ENCODE measurements around the gene PITHD1.
"Not testable (repeated sequence)": the region's sequence is repeated elsewhere in the genome, so short reads cannot be mapped to it uniquely, and the experiment has no call there.

The PITHD1 gene

DNA sequence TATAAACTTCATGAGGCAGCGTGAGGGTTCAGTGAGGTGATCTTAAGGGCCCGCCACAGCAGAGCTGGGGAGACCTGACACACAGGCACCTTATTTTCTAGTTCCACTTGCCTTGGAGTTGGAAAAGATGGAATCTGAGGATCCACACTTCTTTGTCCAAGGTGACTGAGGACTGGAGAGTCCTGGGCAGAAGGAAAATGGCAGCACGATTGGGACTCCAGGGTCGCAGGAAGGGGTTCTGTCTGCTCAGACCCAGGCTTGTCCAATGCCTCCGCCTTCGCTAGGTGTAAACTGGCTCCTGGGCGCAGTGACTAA, 21.0 kb downstream of the PITHD1 start:
- no peak for DNase-seq (ENCODE audit: low spot score)

- peak; percentile 44 for DNase-seq (ENCODE audit: low spot score)
Measured at GRCh38 chr1:23799570-23800399, 21.6 kb downstream of the PITHD1 start.

- DNase-seq (ENCODE audit: low spot score) = peak; percentile 97
Measured at GRCh38 chr1:23800400-23801337, 22.5 kb downstream of the PITHD1 start, which contains the start of gene GALE. GALE (minus strand) TSS chr1:23800754; CDS start chr1:23799007, 1,747 bp downstream.

DNA sequence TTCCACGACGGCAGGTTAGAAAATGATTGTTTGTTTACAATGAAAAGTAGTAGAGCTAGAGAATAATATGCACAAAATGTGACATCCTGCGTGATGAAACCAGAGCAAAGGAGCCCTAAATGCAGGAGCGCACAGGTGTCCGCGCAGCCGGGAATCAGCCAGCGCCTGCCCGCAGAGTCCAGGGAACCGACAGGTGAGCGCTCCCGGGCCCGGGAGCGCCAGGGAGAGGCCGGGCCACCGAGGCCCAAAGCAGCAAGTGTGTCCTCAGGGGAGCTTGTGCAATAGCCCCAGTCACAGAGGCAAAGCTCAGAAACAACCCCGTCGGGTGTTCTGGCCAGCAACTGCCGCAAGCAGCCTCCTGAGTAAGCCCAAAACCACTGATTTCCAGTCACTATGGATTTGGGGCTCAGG, 23.1 kb downstream of the PITHD1 start:
- DNase-seq (ENCODE audit: low spot score) = no peak

GRCh38 chr1:23801876-23802275, 23.7 kb downstream of the PITHD1 start:
- DNase-seq (ENCODE audit: low spot score) = no peak

GRCh38 chr1:23802809-23803342, 24.7 kb downstream of the PITHD1 start:
- DNase-seq (ENCODE audit: low spot score) = not testable (repeated sequence)

DNA sequence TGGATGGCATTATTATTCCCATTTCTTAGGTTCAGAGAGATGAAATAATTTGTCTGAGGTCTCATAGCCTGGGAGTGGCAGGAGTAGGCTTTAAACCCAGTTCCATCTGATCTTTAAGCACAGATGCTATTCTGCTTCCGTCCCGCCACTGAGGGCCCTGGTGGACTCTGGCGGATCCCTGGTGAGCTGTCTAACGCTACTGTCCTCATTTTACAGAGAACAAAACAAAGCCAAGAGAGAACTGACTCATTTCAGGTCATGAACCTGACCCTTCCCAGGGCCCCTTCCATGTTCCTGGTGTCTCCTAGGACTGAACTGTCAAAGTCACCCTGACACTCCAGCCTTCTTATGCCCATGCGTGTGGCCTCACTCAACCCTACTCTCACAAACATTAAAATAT, 25.5 kb downstream of the PITHD1 start:
- no peak for DNase-seq (ENCODE audit: low spot score)

DNA sequence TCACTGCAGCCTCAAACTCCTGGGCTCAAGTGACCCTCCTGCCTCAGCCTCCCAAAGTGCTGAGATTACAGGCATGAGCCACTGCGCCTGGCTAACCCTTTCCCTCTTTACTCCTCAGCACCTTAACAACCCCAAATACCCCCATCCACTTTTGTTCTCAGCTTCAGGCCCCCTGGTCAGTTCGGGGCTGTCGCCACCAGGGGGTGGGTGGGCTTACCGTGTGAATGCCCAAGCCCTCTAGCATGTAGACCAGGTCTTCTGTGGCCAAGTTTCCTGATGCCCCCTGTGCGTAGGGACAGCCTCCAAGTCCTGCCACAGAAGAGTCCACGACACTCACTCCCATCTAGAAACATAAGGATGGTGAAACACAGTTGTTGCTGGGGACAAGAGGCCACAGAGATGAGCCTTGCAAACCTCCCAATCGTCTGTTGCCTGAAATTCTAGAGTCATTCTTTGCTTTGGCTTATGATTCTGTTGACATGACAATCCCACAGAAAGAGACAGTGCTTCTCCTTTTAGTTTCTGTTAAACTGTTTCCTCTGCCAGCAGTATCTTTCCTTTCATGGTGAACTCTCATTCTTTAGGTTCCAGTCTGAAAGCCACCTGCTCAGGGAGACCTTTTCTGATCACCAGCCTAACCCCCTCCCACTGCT, 26.1 kb downstream of the PITHD1 start:
- DNase-seq (ENCODE audit: low spot score) = no peak

- DNase-seq (ENCODE audit: low spot score) = no peak
Measured at GRCh38 chr1:23805025-23805424, 26.8 kb downstream of the PITHD1 start.

DNA sequence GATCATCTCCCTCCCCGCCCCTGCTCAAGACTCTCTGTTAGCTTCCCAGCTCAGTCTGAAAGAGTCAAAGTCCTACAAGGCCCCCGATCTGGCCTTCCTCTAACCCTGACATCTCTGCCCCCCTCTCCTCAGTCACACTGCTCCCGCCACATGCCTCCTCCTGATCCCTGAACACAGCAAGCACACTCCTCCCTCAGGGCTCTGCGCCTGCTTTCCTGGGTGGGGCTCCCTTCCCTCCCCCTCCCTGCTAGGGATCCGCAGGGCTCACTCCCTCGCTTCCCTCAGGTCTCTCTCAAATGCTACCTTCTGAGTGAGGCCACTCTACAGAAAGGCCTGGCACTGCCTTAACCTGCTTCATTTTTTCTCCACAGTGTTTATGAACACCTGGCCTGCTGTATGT, 28.1 kb downstream of the PITHD1 start:
- no peak for DNase-seq (ENCODE audit: low spot score)

DNA sequence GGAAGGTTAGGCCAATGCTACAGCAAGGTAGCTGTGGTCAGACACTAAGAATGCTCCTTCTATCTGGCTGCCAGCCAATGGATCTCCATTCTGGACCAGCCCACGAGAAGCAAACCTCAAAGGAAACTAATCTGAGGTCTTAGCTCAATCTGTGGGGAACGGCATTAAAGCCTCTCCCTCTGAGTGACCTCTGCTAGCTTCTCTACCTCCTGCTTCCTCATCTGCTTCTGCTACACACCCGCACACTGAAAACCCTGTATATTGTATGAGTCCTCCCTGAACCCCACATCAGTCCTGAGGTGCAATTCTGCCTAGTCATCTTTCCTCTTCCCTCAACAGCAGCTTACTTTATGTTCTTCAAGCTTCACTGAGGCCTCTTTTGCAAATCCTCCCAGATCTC, 29.2 kb downstream of the PITHD1 start:
- no peak for DNase-seq (ENCODE audit: low spot score)

- DNase-seq (ENCODE audit: low spot score) = peak; percentile 85
Measured at GRCh38 chr1:23809751-23810171, 31.5 kb downstream of the PITHD1 start.

DNA sequence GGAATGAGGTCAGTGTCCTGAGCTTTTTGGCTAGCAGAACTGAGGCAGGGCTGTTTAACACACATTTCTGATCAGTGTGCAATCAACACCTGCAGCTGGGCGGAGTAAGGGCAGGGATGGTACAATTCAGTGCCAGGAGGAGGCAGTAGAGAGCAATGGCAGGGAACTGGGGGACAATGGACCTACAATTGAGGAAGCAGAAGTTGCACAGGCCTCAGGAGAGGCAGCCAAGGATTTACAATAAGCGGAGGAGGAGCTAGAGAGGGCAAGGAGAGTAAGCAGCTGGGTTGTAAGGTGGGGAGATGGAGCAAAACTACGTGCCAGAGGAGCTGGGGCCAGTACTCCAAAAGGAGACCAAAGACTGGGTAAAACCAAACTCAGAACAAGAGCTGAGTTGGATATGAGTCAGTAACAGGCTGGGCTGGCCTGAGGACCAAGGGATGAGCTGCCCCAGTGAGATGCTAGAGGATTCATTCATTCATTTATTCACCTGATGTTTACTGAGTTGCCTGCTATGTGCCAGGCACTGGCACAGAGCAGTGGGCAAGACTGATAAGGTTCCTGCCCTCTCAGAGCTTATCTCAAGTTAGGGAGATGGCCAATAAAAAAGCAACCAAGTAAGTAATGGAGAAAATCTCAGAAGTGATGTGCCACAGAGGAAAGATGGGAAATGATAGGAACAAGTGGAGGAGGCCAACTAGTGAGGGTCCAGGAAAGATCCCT, 32.8 kb downstream of the PITHD1 start:
- peak; percentile 56 for DNase-seq (ENCODE audit: low spot score)

- DNase-seq (ENCODE audit: low spot score) = no peak
Measured at GRCh38 chr1:23814016-23814415, 35.8 kb downstream of the PITHD1 start.

GRCh38 chr1:23816361-23816760, 38.1 kb downstream of the PITHD1 start:
- DNase-seq (ENCODE audit: low spot score) = no peak

DNA sequence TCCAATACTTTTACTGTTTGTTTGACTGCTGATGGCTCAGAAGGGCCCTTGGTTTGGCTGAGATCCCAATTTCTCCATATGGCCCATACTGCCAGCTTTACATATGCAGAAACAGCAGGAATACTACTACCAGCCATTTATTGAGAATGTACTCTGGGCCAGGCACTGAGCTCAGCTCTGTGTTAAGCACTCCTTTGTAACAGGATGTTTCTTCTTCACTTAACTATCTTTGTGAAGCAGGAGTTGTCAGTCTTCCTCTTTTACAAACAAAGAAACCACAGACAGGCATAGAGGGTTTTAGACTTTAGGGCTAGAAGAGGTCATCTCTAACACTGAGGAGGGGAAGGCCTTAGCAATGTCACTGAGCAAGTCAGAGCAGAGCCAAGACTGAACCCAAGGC, 38.7 kb downstream of the PITHD1 start:
- DNase-seq (ENCODE audit: low spot score) = no peak

DNA sequence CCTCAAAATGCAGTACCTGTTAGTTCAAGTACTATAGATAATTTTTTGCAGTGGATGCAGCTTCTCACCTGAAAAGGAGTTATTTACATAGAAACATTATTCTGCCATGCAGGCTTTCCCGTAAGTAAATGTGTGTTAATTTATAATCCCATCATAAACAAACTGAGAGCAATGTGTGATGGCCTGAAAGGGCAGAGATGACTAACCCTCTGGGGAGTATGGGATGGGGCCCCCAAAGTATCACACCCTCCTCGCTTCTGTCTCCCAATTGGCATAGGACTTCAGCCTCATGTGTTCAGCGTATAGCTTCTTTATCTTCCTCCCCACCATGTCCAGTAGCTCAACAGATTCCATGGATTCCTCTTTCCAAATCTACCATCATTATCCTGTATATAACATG, 39.4 kb downstream of the PITHD1 start:
- no peak for DNase-seq (ENCODE audit: low spot score)

DNA sequence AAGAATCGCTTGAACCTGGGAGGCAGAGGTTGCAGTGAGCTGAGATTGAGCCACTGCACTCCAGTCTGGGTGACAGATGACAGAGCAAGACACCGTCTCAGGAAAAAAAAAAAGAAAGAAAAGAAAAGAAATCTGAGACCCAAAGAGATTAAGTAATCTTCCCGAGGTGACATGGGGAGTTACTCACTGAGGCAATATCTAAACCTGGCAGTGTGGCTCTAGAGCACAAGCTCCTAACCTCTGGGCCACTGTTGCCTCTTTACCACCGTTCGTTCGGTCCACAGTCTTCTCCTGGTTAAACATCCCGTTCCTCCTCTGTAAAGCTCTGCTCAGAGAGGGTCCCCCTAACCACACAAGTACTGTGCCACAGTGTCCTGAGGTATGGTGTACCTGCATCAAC, 45.5 kb downstream of the PITHD1 start:
- DNase-seq (ENCODE audit: low spot score) = no peak

GRCh38 chr1:23824711-23825075, 46.5 kb downstream of the PITHD1 start:
- DNase-seq (ENCODE audit: low spot score) = no peak

GRCh38 chr1:23825076-23825761, 47.0 kb downstream of the PITHD1 start, which contains the start of gene HMGCL:
HMGCL (minus strand) TSS chr1:23825429; CDS start chr1:23825415, 14 bp downstream.
- peak; percentile 86 for DNase-seq (ENCODE audit: low spot score)
